Activated naive CD8-positive, alpha-beta T cell treated with anti-CD3 and anti-CD28 coated beads, Interleukin-2, amount 10 ng/mL, durations not matched to agents 7 days and 5 days (primary cell): ENCODE measurements around the gene EPHA4. TPM values are rescaled to one million over a fixed set of nuclear protein-coding genes. Genes with fewer than 3 reads are reported as not detected.

ENCODE experiments used
- ATAC-seq: fragments of 150-1000 bp; cut with Tn5 transposase; one replicate; pipeline ENCODE4 v1.10.0; 2021; ENCODE audit warnings: low read depth, moderate library complexity
- POLR2A ChIA-PET: fragments of 350-600 bp; sonication (Branson Sonifier 250); formaldehyde crosslinking; loops from one replicate; lab custom pipeline; 2021; ENCODE audit warnings: antibody characterized with exemption; lab: Charles Lee
- DNase-seq: peaks from one replicate; pipeline ENCODE4 v3.0.0; 2021
- H3K27ac Mint-ChIP-seq: one replicate; pipeline ENCODE4 v1.8.0; 2022; ENCODE audit warnings: mild to moderate bottlenecking, mixed read lengths
- H3K27me3 Mint-ChIP-seq: one replicate; pipeline ENCODE4 v1.8.0; 2022; ENCODE audit warnings: mild to moderate bottlenecking, moderate library complexity, mixed read lengths
- H3K36me3 Mint-ChIP-seq: one replicate; pipeline ENCODE4 v1.8.0; 2021; ENCODE audit warnings: mild to moderate bottlenecking, mixed read lengths
- H3K4me1 Mint-ChIP-seq: one replicate; pipeline ENCODE4 v1.8.0; 2021; ENCODE audit warnings: mixed read lengths
- H3K4me3 Mint-ChIP-seq: one replicate; pipeline ENCODE4 v1.8.0; 2022; ENCODE audit warnings: mild to moderate bottlenecking, moderate library complexity, mixed read lengths
- H3K9me3 Mint-ChIP-seq: one replicate; pipeline ENCODE4 v1.8.0; 2021; ENCODE audit warnings: mixed read lengths
- total RNA-seq, 2 experiments: library from RNA; stranded (reverse); gene quantifications; one replicate each; pipeline ENCODE4 v1.2.3, GENCODE V29; 2021

The EPHA4 gene
- total RNA-seq: 10 to 100 TPM; 32.8 to 36.4 TPM

DNA sequence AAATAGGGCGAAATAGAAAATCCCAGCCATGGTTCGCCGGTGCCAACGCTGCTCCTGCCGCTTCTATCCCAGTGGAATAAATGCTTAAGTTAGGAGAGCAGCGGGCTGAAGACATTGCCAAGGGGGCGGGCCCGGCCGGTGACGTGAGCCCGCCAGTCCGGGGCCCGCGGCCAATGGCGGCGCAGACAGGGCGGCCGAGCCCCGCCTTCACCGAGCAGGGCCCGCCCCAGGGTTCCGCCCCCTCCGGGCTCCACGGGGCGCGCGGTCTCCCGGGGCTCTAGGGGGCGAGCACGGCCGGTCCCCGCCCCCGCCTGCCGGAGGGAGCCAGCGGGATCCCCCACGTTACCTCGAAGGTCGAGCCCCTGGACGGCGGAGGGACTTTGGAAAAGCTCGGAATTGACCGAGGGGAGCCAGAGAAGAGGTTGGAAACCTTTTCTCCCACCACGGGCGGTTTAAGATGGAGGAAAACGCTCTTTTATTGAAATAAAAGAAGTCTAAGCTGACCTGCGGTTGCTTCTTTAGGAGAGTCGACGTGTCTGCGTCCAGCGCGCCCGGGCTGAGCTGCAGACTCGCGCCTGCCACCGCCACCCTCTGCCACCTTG lies at the start of gene EPHA4:
TSS of gene EPHA4 (minus strand) at position 86 of the 602 bp plus-strand sequence. CDS start at position 30, 56 bp downstream.
- Mint-ChIP-seq H3K9me3 (no peaks in the 10 kb centered on the region), H3K27ac (no peak within 1 kb of the TSS), H3K4me1 (peaks cover 19% of the 10 kb centered on the region), H3K27me3 (peaks cover 62% of the 10 kb centered on the region), H3K36me3 (no peaks in the 10 kb centered on the region), H3K4me3 (peak within 1 kb of the TSS; percentile 81)
- peak; percentile 86 for DNase-seq
- POLR2A ChIA-PET: interaction anchor here (1.0 kb wide), 1 partner anchor 55 kb away, joined by 3 read pairs; no protein-coding TSS in a partner anchor
- ATAC-seq: peak; percentile 89

DNA sequence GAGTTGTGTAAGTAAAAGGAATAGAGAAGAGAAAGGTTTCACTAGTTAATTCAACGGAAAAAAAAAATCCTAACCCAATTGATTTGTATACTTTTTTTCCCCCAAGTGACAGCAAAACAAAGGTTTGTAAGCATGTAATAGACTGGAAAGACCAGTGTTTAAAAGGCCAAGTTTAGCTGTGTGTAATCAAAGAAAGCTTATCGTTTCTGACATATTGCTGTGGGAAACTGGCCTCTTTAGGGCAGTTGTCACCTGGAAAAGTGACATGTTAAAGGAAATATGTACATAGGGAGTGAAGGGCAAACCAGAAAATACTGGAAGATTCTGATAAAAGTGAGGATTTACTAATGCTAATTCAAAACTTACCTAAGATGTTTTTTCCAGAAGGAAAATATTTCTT lies 45.9 kb upstream of the EPHA4 start:
- no peaks in the 10 kb centered on the region for H3K4me1 Mint-ChIP-seq
- no peak overlapping the region for H3K27ac Mint-ChIP-seq
- POLR2A ChIA-PET: no interaction called here
- no peaks in the 10 kb centered on the region for H3K27me3 Mint-ChIP-seq
- DNase-seq (no peak), ATAC-seq (no peak)
- no peak overlapping the region for H3K4me3 Mint-ChIP-seq
- H3K36me3 Mint-ChIP-seq: no peaks in the 10 kb centered on the region
- no peaks in the 10 kb centered on the region for H3K9me3 Mint-ChIP-seq

DNA sequence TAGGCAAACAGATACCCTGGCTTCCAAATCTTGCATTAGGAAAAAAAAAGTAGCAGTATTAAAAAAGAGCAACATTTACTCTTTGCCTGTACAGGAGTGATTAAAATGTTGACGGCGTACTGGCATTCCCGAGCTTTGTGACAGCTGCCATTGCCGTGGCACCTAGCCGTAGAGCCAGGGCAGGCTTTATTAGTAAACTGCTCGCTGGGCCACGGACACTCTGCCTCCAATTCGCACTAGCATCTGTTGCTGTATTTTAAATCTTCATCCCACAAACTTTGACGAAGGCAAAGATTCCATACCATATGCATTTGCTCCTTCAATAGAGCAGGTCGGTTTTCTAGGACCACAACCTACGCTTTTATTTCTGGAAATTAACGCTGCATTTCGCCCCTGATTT lies 44.5 kb upstream of the EPHA4 start:
- no peak for DNase-seq
- POLR2A ChIA-PET: no interaction called here
- Mint-ChIP-seq H3K36me3 (no peaks in the 10 kb centered on the region), H3K27ac (no peak overlapping the region), H3K9me3 (no peaks in the 10 kb centered on the region), H3K27me3 (no peaks in the 10 kb centered on the region), H3K4me3 (no peak overlapping the region), H3K4me1 (no peaks in the 10 kb centered on the region)
- no peak for ATAC-seq

DNA sequence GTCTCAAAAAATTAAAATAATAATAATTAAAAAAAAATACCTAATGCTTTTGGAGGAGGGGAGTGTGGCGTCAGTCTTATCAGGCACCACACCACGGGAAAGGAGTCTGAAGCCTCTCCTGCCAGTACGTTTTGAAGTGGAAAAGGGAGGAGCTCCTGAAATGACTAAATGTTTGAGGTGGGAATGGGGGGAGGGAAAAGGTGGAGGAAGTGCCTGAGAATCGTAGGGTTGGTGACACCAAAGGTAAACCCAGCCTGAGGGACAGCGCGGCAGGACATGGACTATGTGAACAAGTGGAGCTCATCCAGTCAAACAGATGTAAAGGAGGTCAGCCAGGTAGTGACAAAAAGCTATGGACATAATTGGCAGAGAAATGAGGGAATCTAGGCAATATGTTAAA lies 42.2 kb upstream of the EPHA4 start:
- Mint-ChIP-seq H3K36me3 (no peaks in the 10 kb centered on the region), H3K9me3 (no peaks in the 10 kb centered on the region), H3K4me3 (no peak overlapping the region), H3K4me1 (no peaks in the 10 kb centered on the region), H3K27me3 (no peaks in the 10 kb centered on the region), H3K27ac (no peak overlapping the region)
- DNase-seq (no peak), ATAC-seq (no peak)
- POLR2A ChIA-PET: no interaction called here

DNA sequence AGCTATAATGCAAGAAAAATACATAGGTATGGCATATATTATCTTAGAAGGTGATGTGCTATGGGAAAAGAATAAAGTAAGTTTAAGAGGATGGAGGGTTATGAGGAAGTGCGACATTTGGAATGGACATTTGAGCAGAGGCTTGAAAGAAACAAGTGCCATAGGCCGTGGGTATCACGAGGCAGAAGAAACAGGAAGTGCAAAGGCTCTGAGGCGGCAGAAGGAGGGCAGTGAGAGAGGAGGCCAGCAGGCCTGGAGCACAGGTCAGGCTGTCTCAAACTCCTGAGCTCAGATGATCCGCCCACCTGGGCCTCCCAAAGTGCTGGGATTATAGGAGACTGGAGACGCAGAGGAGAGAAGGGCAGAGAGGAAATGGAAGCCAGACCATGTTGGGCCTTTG lies 40.7 kb upstream of the EPHA4 start:
- H3K4me3 Mint-ChIP-seq: no peak overlapping the region
- DNase-seq (no peak), ATAC-seq (no peak)
- H3K4me1 Mint-ChIP-seq: no peaks in the 10 kb centered on the region
- H3K27ac Mint-ChIP-seq: no peak overlapping the region
- H3K27me3 Mint-ChIP-seq: peaks cover 1% of the 10 kb centered on the region
- H3K9me3 Mint-ChIP-seq: no peaks in the 10 kb centered on the region
- no peaks in the 10 kb centered on the region for H3K36me3 Mint-ChIP-seq
- POLR2A ChIA-PET: no interaction called here

DNA sequence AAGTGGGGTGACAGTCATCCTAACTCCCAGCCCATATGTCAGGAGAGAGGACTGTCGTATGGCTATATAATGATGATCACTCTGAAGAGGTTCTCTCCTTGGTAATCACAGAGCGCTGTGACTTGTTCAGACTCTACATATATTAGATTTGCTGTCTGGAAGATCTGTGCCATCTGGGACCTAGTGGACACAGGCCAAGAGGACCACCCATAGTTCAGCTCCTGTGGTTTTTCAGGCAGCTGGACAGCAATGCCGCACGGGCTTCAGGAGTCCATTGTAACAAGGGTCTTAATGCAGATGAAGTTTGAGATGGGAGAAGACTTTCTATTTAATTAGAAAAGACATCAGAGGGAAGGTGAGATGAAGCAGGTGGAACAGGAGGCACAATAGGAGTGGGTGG lies 40.1 kb upstream of the EPHA4 start:
- ATAC-seq (no peak), DNase-seq (no peak)
- Mint-ChIP-seq H3K4me3 (no peak overlapping the region), H3K27ac (no peak overlapping the region), H3K36me3 (no peaks in the 10 kb centered on the region), H3K27me3 (peaks cover 1% of the 10 kb centered on the region), H3K9me3 (no peaks in the 10 kb centered on the region), H3K4me1 (no peaks in the 10 kb centered on the region)
- POLR2A ChIA-PET: no interaction called here

DNA sequence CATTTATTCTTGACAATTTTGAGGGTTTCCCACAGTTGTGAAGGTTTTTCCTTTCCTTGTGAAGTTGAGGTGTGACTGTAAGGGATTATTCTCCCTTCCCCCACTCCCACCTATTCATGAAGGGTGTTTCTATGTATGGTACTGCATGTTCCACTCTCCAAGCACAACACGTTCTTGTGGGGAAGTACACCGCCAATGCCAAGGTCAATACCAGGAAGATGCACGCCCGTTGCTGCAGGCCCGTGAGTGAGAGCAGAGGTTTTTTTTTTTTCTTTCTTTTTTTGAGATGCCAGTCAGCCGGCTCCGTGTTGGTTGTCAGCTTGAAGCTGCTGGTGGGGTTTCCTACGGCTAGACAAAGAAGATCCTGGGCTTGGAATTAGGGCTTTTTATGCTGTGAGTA lies 38.6 kb upstream of the EPHA4 start:
- no peak overlapping the region for H3K27ac Mint-ChIP-seq
- no peaks in the 10 kb centered on the region for H3K36me3 Mint-ChIP-seq
- ATAC-seq (no peak), DNase-seq (no peak)
- POLR2A ChIA-PET: no interaction called here
- H3K4me3 Mint-ChIP-seq: no peak overlapping the region
- no peaks in the 10 kb centered on the region for H3K9me3 Mint-ChIP-seq
- peaks cover 1% of the 10 kb centered on the region for H3K27me3 Mint-ChIP-seq
- H3K4me1 Mint-ChIP-seq: no peaks in the 10 kb centered on the region

DNA sequence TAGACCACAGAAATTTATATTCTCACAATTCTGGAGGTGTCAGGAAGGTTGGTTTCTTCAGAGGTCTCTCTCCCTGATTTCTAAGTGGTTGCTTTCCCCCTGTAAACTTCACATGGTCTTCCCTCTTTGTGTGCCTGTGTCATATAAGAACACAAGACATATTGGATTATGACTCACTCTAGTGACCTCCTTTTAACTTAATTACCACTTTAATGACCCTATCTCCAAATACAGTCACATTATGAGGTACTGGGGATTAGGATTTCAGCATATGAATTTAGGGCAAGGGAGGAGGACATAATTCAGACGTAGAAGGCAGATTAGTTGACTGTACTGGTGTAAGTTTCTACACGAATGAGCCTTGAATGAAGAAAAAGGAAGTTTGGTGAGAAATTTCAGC lies 38.2 kb upstream of the EPHA4 start:
- no peak for DNase-seq
- Mint-ChIP-seq H3K36me3 (no peaks in the 10 kb centered on the region), H3K4me3 (no peak overlapping the region), H3K27me3 (peaks cover 1% of the 10 kb centered on the region), H3K4me1 (no peaks in the 10 kb centered on the region), H3K27ac (no peak overlapping the region), H3K9me3 (no peaks in the 10 kb centered on the region)
- no peak for ATAC-seq
- POLR2A ChIA-PET: no interaction called here

DNA sequence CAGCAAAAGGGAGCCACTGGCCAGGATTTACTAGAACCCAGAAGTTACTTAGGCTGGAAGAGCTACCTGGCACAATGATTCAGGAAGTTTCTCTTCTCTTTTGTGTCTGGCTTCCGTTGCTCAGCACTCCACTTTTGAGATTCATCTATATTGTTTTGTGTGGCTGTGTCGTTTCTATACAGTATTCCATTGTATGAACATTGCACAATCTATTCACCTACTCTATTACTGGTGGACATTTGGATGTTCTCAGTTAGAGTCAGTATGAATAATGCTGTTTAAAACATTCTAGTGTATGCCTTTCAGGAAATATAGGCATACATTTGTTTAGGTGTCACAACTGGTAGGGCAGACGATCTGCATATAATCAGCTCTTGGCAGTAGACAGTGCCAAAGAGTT lies 36.3 kb upstream of the EPHA4 start:
- H3K4me1 Mint-ChIP-seq: peaks cover 1% of the 10 kb centered on the region
- H3K36me3 Mint-ChIP-seq: no peaks in the 10 kb centered on the region
- no peak for DNase-seq
- H3K4me3 Mint-ChIP-seq: no peak overlapping the region
- ATAC-seq: no peak
- POLR2A ChIA-PET: no interaction called here
- peaks cover 1% of the 10 kb centered on the region for H3K27me3 Mint-ChIP-seq
- no peak overlapping the region for H3K27ac Mint-ChIP-seq
- no peaks in the 10 kb centered on the region for H3K9me3 Mint-ChIP-seq

DNA sequence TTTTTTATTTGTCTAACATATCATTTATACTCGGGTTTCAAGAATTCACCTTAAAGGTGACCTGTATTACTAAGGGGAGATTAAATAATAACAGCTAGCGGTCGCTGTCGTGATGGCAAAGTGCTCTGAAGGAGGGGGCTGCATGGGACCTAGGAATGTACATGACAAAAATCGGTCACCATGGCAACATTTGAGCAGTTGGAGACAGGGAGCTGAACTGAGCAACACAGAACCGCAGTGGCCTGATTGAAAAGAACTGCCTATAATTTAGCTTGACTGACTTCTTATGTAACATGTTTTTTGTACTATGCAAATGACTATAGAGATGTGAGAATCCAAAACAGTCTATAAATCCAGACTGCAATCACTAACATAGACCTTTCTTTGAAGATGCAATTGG lies 34.3 kb upstream of the EPHA4 start:
- H3K36me3 Mint-ChIP-seq: no peaks in the 10 kb centered on the region
- DNase-seq: no peak
- H3K27ac Mint-ChIP-seq: no peak overlapping the region
- peaks cover 1% of the 10 kb centered on the region for H3K27me3 Mint-ChIP-seq
- POLR2A ChIA-PET: no interaction called here
- ATAC-seq: no peak
- H3K4me3 Mint-ChIP-seq: no peak overlapping the region
- H3K4me1 Mint-ChIP-seq: peaks cover 1% of the 10 kb centered on the region
- H3K9me3 Mint-ChIP-seq: no peaks in the 10 kb centered on the region

DNA sequence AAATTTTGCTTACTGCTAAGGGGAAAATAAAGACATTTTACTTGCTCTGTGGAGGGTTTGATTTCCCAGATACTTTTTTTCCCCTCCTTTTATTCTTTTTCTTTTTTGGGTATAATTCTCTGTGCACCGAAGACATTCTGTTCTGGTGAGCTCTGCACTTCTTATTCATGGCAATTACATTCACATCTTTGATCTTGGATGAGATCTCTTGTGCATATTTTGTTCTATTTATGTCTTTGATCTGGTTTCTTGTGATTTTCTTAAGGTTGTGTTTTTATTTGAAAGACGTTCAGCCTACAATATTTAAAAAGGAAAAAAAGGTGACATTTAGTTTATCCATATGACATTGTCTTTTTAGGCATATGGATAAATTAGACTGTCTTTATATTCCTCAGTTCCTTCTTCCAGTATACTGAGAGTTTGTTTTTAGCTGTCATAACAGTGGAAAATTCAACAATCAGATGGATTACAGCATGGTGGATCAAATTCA lies 33.7 kb upstream of the EPHA4 start:
- POLR2A ChIA-PET: no interaction called here
- no peak overlapping the region for H3K4me3 Mint-ChIP-seq
- ATAC-seq: no peak
- peaks cover 1% of the 10 kb centered on the region for H3K27me3 Mint-ChIP-seq
- no peak for DNase-seq
- no peak overlapping the region for H3K27ac Mint-ChIP-seq
- no peaks in the 10 kb centered on the region for H3K36me3 Mint-ChIP-seq
- peaks cover 1% of the 10 kb centered on the region for H3K4me1 Mint-ChIP-seq
- H3K9me3 Mint-ChIP-seq: no peaks in the 10 kb centered on the region

DNA sequence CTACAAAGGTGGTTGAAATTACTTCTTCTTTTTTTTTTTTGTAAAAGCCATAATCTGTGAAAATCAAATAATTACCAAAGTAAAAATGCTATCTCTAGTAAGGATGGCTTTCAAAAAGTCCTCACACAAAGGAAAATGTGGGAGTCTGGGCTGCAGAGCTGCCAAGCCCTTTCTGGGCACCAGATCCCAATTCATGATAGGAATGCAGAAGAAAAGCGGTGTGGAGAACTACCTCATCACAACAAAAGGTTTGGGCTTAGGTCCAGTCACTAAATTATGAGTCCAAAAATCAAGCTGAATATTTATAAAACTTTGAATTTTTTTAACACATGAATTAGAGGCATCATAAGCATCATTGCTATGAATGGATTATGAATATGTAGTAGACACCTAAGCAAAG lies 30.8 kb upstream of the EPHA4 start:
- DNase-seq: no peak
- no peaks in the 10 kb centered on the region for H3K36me3 Mint-ChIP-seq
- peaks cover 2% of the 10 kb centered on the region for H3K27me3 Mint-ChIP-seq
- peaks cover 1% of the 10 kb centered on the region for H3K4me1 Mint-ChIP-seq
- H3K9me3 Mint-ChIP-seq: no peaks in the 10 kb centered on the region
- POLR2A ChIA-PET: no interaction called here
- no peak overlapping the region for H3K27ac Mint-ChIP-seq
- no peak overlapping the region for H3K4me3 Mint-ChIP-seq
- no peak for ATAC-seq

DNA sequence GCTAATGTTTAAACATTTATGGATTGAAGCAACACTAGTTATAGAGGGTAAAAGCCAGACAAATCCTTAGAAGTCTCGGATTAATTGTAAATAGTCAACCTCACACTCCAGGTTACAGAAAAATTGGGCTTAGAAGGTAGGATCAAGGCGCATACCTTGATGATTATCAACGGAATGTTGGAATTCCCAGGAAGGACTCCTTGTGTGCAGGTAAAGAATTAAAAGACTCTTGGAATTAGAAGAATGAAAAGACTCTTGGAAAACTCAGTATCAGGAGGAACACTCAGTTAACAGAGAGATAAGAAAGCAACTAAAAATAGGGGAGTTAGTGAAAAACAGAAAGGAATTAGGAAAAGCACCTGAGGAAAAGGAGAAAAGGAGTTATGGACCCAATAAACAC lies 29.3 kb upstream of the EPHA4 start:
- Mint-ChIP-seq H3K4me1 (peaks cover 1% of the 10 kb centered on the region), H3K27ac (no peak overlapping the region), H3K27me3 (peaks cover 2% of the 10 kb centered on the region), H3K36me3 (no peaks in the 10 kb centered on the region), H3K9me3 (no peaks in the 10 kb centered on the region), H3K4me3 (no peak overlapping the region)
- DNase-seq (no peak), ATAC-seq (no peak)
- POLR2A ChIA-PET: no interaction called here

DNA sequence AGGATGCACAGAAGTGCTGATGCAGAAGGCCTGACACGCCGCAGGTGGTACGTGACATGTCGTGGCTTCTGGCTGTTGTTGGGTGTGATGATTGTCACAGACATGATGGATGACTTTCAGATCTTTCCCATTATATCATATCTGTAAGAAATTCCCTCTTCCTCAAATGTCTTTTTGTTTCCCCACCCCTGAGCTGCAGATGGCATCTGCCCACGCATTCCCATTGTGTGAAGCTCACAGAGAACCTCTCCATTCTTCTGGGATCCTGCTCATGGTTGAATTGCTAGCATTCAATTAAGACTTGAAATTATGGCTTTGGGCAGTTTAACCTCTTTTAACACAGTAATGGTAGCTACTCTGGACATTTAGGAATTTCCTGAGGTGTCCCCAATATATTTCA lies 28.3 kb upstream of the EPHA4 start:
- ATAC-seq: no peak
- Mint-ChIP-seq H3K4me1 (peaks cover 1% of the 10 kb centered on the region), H3K36me3 (no peaks in the 10 kb centered on the region), H3K27me3 (peaks cover 2% of the 10 kb centered on the region), H3K27ac (no peak overlapping the region), H3K4me3 (no peak overlapping the region), H3K9me3 (no peaks in the 10 kb centered on the region)
- POLR2A ChIA-PET: no interaction called here
- no peak for DNase-seq
